Lower leg skin (tissue), 4 donors: ENCODE results near the gene LCN2. TPM values are rescaled to one million over a fixed set of nuclear protein-coding genes. Genes with fewer than 3 reads are reported as not detected.

Experiments used
- DNase-seq, 2 donors: peaks; one replicate each; pipeline ENCODE4 v3.0.0-alpha.2; 2019; ENCODE audit warnings: low spot score in 2 of 2
- H3K4me3 ChIP-seq: fragments of 200-600 bp; sonication (generic); 2 replicates; pipeline ENCODE4 v1.5.1; 2017; ENCODE audit warnings: mild to moderate bottlenecking, low read depth; ENCODE audit not compliant: poor library complexity, severe bottlenecking
- POLR2A ChIP-seq, 2 donors: fragments of 450-650 bp; IDR thresholded peaks; one replicate each; pipeline ENCODE4 v1.6.1; 2016 to 2017; ENCODE audit warnings: antibody characterized with exemption in 2 of 2, mild to moderate bottlenecking in 1 of 2, moderate library complexity in 1 of 2
- WGBS, 2 donors: methylation state at CpG; one replicate each; pipeline ENCODE4 v1.1.5; 2018; 5-methylcytosine and 5-hydroxymethylcytosine counted together
- intact Hi-C: fragments of 100-400 bp; cut with DNase I; formaldehyde crosslinking; loops from one replicate; pipeline ENCODE4 v1.15.0; 2023; ENCODE audit warnings: low total_unique reads
- total RNA-seq, 4 donors: library from RNA; depleted of rRNA; stranded (reverse); fragments of >200 nt; gene quantifications; one replicate each; pipeline ENCODE4 v1.1.0, GENCODE V29; 2016
- TF ChIP-seq, protein P1 (sequence below), 3 donors: fragments of 450-650 bp; IDR thresholded peaks; one replicate each; pipeline ENCODE4 v1.5.1; 2016; ENCODE audit warnings: antibody characterized with exemption in 3 of 3, mild to moderate bottlenecking in 3 of 3, moderate library complexity in 2 of 3

LCN2 gene
- total RNA-seq, 4 donors from 2014 or later = 3.7 to 33.8 (median 19.1) TPM

DNA sequence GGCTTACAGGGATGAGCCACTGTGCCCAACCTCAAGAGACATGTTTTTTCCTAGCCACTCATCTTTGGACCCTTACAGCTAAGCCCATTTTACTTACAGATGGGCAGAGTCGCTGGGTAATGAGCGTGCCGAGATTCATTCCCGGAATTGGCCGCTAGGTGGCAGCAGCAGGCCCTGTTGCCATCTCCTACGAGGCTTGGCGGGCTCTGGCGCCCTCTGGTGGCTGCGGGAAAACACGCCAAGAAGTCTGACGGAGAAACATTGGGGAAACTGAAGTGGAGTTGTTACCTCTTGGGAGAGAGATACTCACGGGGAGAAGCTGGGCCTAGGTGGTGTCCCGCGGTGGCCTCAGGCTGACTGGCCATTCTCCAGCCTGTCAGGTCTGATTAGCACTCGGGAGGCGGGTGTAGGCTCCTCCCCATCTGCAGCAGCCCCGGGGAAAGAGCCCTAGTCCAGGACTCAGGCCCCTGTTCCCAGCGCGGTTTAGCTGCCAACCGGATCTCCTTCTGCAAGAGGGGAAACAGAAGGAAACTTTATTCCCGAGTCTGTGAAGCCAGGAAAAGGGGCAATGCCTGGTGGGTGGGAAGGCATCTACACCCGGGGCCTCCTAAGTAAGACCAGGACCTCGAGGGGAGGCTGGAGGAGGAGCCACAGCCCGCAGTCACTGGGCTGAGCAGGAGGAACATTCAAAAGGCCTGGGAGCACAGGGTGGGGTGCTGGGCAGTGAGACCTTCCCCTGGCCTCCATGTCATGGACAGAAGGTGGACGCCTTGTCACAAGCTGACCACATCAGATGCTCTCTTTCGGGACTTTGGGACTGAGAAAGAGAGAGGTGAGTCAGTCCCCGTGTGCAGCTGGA lies 31.4 kb upstream of the LCN2 start:
- intact Hi-C loops = loop anchor here (5.0 kb wide), 1 partner anchor 171 kb away; no protein-coding TSS in a partner anchor
- TF ChIP-seq POLR2A (IDR thresholded peaks at IDR 0.05) = no peak
- TF ChIP-seq, protein P1, sequence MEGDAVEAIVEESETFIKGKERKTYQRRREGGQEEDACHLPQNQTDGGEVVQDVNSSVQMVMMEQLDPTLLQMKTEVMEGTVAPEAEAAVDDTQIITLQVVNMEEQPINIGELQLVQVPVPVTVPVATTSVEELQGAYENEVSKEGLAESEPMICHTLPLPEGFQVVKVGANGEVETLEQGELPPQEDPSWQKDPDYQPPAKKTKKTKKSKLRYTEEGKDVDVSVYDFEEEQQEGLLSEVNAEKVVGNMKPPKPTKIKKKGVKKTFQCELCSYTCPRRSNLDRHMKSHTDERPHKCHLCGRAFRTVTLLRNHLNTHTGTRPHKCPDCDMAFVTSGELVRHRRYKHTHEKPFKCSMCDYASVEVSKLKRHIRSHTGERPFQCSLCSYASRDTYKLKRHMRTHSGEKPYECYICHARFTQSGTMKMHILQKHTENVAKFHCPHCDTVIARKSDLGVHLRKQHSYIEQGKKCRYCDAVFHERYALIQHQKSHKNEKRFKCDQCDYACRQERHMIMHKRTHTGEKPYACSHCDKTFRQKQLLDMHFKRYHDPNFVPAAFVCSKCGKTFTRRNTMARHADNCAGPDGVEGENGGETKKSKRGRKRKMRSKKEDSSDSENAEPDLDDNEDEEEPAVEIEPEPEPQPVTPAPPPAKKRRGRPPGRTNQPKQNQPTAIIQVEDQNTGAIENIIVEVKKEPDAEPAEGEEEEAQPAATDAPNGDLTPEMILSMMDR (IDR thresholded peaks at IDR 0.05) = peak in 2 of 3 donors; percentile 62 to 100
- peak; percentile 90 to 99 for DNase-seq
- 8 to 11% methylated on average over 27 of the region's 27 CpGs for WGBS, 2 donors
- H3K4me3 ChIP-seq = no peak overlapping the region

DNA sequence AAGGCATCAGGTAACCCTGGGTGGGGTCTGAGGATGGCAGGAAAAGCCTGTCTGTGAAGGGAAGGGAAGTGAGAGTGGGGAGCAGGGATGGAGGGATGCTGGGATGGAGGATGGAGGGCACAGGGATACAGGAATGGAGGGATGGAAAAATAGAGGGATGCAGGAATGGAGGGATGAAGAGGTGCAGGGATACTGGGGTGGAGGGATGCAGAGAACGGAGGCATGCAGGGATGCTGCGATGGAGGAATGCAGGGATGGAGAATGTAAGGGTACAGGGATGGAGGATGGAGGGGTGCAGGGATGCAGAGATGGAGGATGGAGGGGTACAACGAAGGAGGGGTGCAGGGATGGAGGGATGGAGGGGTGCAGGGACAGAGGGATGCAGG lies 30.8 kb upstream of the LCN2 start:
- DNase-seq = no peak
- WGBS, 2 donors = 50 to 62% methylated on average over 3 of the region's 3 CpGs
- H3K4me3 ChIP-seq = no peak overlapping the region
- TF ChIP-seq, protein P1 (IDR thresholded peaks at IDR 0.05) = no peak
- no peak for TF ChIP-seq POLR2A (IDR thresholded peaks at IDR 0.05)
- intact Hi-C loops = loop anchor here (5.0 kb wide), 1 partner anchor 171 kb away; no protein-coding TSS in a partner anchor

DNA sequence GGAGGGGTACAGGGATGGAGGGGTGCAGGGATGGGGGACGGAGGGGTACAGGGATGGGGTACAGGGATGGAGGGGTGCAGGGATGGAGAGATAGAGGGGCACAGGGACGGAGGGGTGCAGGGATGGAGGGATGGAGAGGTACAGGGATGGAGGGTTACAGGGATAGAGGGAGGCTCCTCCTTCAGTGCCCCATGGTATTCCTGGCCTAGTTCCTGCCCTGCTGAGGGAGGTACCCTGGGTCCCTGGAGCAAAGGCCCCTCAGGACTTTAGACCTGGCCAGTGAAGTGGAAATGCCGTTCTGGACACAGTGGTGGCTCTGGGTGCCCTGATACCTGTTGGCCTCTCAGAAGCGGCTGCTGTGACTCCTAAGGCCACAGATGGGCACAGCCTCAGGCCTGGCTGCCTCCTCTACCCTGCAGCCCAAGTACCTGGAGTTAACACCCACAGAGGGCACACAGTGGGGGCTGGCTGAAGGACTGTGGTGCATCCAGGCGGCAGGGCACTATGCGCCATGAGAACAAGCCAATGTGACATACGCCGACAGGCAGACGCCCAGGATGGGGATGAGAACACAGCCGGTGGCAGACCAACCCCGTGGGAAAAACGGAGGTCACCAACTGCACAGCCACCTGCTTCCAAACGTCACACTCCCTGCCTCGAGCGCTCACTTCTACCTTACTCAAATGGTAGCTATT lies 30.1 kb upstream of the LCN2 start:
- WGBS, 2 donors = 74 to 77% methylated on average over 13 to 15 of the region's 15 CpGs
- no peak for DNase-seq
- H3K4me3 ChIP-seq = no peak overlapping the region
- intact Hi-C loops = loop anchor here (5.0 kb wide), 1 partner anchor 172 kb away; no protein-coding TSS in a partner anchor
- TF ChIP-seq, protein P1 (IDR thresholded peaks at IDR 0.05) = no peak
- no peak for TF ChIP-seq POLR2A (IDR thresholded peaks at IDR 0.05)

DNA sequence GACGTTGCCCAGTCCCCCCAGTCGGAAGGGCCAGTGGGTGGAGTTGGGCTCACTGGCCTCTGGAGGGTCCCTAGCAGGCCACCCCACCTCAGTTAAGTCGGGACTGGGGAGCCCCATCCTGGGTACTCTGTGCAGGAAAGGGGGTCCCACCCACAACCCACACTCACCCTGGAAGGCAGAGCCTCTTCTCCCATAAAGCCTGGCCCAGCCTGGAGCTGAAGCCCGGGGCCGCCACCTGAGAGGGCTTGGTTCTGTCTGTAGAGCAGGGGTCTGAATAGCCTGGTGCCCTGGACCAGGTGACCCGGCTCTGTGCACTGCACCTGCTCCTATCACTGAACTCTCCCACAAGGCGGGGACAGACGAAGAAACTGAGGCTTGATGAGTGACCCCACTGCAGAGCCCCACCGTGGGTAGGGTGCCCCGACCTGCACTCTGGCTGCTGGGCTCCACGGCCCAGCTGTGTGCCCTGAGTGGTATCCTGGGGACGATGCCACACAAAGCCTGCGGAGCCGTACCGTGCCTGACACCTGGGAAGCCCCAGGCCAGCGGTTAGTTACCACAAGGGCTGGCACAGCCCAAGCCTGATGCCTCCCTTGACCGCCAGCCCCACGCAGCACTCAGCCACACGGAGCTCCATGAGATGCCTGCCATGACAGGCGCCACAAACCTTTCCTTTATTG lies 29.1 kb upstream of the LCN2 start:
- TF ChIP-seq, protein P1 (IDR thresholded peaks at IDR 0.05) = no peak
- no peak for TF ChIP-seq POLR2A (IDR thresholded peaks at IDR 0.05)
- no peak for DNase-seq
- no peak overlapping the region for H3K4me3 ChIP-seq
- intact Hi-C loops = no loop called here
- 82 to 85% methylated on average over 18 to 20 of the region's 20 CpGs for WGBS, 2 donors

DNA sequence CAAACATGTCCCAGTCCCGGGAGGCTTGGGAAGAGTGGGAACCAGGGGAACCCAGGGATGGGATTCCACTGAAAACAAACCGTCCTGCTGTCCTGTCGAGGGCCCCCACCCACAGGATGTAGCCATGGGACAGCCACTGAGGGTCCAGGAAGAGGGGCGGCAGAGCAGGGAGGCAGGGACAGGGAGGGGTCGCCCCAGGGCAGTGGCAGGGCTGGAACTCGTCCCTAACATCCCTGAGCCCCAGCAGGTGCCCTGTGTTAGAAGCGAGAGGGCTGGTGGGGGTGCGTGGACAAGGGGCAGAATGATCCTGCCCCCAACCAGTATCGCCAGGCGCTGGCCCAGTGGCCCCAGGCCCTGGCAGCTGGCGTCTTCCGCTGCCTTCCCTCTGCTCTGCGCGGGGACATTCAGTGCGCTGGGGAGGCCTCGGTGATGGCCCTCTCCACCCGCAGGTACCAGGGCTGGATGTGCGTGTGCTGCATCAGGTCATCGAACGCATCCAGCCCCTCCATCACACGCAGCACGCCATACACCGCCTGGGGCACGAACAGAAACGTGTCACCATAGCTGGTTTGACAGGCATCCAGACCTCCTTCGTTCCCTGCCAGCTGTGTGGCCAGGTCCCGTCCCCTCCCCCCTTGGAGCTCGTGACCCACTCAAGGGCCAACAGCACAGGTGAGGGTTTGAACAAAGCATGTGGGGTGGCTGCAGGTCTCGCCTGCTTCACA lies 28.4 kb upstream of the LCN2 start:
- DNase-seq = no peak
- 80 to 81% methylated on average over 29 of the region's 29 CpGs for WGBS, 2 donors
- intact Hi-C loops = no loop called here
- H3K4me3 ChIP-seq = no peak overlapping the region
- TF ChIP-seq, protein P1 (IDR thresholded peaks at IDR 0.05) = no peak
- TF ChIP-seq POLR2A (IDR thresholded peaks at IDR 0.05) = no peak
